Measurements from ENCODE around the gene HM13.

DNA sequence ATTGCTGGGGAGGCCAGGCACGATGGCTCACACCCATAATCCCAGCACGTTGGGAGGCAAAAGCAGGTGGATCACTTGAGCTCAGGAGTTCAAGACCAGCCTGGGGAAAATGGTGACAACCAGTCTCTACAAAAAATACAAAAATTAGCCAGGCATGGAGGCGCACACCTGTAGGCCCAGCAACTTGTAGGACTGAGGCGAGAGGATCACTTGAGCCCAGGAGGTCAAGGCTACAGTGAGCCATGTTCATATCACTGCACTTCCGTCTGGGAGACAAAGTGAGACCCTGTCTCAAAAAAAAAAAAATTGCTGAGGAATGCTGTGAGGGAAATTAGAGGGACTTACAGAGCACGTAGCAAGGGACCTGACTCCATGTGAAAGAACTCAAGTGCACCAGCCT is 50.0 kb downstream of the HM13 start:
- TF ChIP-seq, protein P1, sequence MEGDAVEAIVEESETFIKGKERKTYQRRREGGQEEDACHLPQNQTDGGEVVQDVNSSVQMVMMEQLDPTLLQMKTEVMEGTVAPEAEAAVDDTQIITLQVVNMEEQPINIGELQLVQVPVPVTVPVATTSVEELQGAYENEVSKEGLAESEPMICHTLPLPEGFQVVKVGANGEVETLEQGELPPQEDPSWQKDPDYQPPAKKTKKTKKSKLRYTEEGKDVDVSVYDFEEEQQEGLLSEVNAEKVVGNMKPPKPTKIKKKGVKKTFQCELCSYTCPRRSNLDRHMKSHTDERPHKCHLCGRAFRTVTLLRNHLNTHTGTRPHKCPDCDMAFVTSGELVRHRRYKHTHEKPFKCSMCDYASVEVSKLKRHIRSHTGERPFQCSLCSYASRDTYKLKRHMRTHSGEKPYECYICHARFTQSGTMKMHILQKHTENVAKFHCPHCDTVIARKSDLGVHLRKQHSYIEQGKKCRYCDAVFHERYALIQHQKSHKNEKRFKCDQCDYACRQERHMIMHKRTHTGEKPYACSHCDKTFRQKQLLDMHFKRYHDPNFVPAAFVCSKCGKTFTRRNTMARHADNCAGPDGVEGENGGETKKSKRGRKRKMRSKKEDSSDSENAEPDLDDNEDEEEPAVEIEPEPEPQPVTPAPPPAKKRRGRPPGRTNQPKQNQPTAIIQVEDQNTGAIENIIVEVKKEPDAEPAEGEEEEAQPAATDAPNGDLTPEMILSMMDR (conservative IDR thresholded peaks at IDR 0.05 in 1 of 2, IDR thresholded peaks at IDR 0.05 in 1 of 2; ENCODE audit: extremely low read depth in 1 of 2, insufficient read depth in 1 of 2, low read depth in 1 of 2, low read length in 2 of 2) = no peak
- no peak for TF ChIP-seq EZH2 (IDR thresholded peaks at IDR 0.05; ENCODE audit: borderline replicate concordance, low read length)
